HG03571 (cell line): ENCODE data around the gene JAKMIP1.
"Not testable (repeated sequence)": the region's sequence is repeated elsewhere in the genome, so short reads cannot be mapped to it uniquely, and the experiment has no call there.

Experiments used
- ATAC-seq: cut with Tn5 transposase; IDR thresholded peaks from one replicate; pipeline ENCODE4 v1.9.1; 2021; ENCODE audit not compliant: unreplicated experiment

JAKMIP1 gene

GRCh38 chr4:6150046-6150735 is 50.2 kb downstream of the JAKMIP1 start:
- no peak for ATAC-seq

GRCh38 chr4:6148506-6149205 is 51.7 kb downstream of the JAKMIP1 start:
- no peak for ATAC-seq

- ATAC-seq = no peak
Observed at GRCh38 chr4:6147441-6147840, 52.9 kb downstream of the JAKMIP1 start.

- no peak for ATAC-seq
Observed at GRCh38 chr4:6143603-6144181, 56.7 kb downstream of the JAKMIP1 start.

- no peak for ATAC-seq
Observed at GRCh38 chr4:6142935-6143602, 57.3 kb downstream of the JAKMIP1 start.

GRCh38 chr4:6142511-6142910 is 57.8 kb downstream of the JAKMIP1 start:
- no peak for ATAC-seq

GRCh38 chr4:6141554-6141953 is 58.8 kb downstream of the JAKMIP1 start:
- ATAC-seq = no peak

- ATAC-seq = not testable (repeated sequence)
Observed at GRCh38 chr4:6141021-6141420, 59.3 kb downstream of the JAKMIP1 start.

- no peak for ATAC-seq
Observed at GRCh38 chr4:6137747-6138135, 62.6 kb downstream of the JAKMIP1 start.

GRCh38 chr4:6137027-6137746 is 63.2 kb downstream of the JAKMIP1 start:
- no peak for ATAC-seq

- ATAC-seq = no peak
Observed at GRCh38 chr4:6134612-6135220, 65.6 kb downstream of the JAKMIP1 start.

GRCh38 chr4:6132716-6133115 is 67.6 kb downstream of the JAKMIP1 start:
- ATAC-seq = no peak

- ATAC-seq = no peak
Observed at GRCh38 chr4:6128221-6128850, 72.0 kb downstream of the JAKMIP1 start.

- ATAC-seq = no peak
Observed at GRCh38 chr4:6126971-6127745, 73.2 kb downstream of the JAKMIP1 start.

GRCh38 chr4:6125103-6125651 is 75.2 kb downstream of the JAKMIP1 start:
- ATAC-seq = no peak

GRCh38 chr4:6124386-6125102 is 75.8 kb downstream of the JAKMIP1 start:
- no peak for ATAC-seq

GRCh38 chr4:6123976-6124375 is 76.4 kb downstream of the JAKMIP1 start:
- ATAC-seq = no peak

GRCh38 chr4:6123541-6123940 is 76.8 kb downstream of the JAKMIP1 start:
- ATAC-seq = no peak

GRCh38 chr4:6123116-6123515 is 77.2 kb downstream of the JAKMIP1 start:
- ATAC-seq = no peak
